Activated T-cell treated with anti-CD3 and anti-CD28 coated beads for 4 hours (primary cell): ENCODE data around the gene ADGRG1.

Source experiments
- DNase-seq: peaks from one replicate; pipeline ENCODE4 v3.0.0-alpha.2; 2020

ADGRG1 gene

DNA sequence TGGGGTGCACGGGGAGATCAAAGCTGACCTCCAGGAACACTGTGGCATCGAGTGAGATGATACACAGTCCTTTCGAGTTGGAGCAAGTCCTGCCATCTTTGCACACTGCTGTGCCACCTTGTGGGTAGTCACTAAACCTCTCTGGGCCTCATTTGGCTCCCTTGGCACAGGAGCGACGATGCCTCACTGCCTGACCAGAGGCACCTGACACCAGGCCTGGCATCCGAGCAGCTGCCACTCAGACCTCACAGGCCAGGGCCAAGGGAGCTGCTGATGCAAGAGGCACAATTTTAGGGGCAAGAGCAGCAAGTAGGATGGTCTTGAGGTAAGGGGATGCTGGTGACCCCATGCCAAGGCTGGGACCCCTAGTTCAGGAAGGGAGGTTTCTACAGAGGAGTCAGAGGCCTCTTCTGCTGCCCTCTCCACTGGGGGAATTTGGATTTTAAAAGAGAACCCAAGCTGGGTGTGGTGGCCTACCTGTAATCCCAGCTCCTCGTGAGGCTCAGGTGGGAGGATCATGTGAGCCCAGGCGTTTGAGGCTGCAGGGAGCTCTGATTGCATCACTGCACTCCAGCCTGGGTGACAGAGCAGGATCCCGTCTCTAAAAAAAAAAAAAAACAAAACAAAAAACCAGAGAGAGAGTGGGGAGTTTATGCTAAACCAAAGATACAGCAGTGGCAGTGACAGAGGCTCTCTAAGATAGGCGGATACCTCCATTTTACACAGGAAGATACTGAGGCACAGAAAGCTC lies 6.7 kb upstream of the ADGRG1 start:
- no peak for DNase-seq

DNA sequence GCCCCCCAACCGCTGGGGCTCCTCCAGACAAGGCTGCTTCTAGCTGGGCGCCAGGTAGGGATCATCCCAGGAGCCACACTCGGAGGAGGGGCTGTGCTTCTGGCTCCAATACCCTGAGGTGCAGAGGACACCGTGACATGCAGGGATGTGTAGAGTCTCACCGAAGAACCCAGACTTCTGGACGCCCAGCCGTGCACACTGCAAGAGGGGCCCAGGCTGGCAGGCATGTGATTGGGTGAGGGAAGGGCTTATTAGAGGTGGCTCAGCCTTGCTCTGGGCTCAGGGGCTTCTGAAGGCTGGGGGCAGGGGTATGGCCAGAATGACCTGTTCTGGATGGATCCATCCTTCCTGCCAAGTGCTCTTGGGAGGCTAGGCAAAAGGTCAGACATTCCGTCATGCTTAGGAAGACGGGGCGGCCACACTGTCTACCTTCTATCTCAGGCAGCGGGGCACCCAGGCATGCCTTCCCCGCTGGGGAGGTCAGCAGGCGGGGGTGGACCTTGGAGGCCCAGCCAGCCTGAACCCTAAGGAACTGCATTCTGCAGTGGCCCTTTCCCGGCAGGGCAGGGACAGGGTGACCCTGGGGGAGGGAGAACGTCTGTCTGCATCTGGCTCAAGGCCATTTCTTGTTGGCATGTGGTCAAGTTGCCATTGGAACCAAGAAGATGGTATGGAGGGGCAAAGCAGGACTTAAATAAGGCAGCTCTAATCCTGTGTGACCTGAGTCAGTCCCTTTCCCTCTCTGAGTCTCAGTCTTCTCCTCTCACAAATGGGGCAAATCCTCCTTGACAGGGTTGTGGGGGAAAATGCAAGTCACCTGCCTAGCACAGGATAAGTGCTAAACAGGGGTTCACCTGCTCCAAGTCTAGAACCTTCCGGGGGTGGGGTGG lies 5.8 kb upstream of the ADGRG1 start:
- no peak for DNase-seq

DNA sequence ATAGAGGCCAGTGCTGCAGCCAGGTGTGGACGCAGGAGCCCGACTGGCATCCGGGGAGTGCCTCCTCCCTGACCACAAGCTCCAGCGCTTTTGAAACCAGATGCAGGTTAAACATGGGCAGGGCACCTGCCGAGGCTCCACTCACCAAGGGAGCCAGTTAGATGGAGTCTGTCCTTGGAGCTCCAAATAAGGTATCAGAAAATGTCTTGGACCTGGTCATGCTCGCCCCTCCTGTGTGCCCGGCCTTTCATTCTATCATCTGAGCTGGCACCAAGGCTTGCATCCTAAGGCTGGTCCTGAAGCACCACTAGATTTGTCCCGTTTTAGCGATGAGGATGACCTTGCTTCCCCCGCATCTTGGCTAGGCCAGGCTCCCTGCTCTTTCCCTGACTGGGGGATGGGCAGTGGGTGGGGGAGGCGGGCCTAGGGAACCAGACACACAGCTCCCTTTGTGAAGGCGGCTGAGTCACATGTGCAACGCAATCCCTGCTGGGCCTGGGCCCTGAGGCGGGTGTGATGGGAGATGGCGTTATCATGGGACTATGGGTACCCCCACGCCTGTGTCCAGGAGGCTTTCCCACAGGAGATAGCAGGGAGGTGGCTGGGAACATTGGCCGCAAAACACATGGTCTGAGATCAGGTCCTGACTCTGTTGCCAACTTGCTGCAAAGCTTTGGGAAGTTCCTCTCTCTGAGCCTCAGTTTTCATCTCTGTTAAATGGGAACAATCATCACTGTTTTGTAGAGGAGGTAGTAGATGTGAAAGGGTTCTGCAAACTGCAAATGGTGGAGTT lies 5.0 kb upstream of the ADGRG1 start:
- no peak for DNase-seq

DNA sequence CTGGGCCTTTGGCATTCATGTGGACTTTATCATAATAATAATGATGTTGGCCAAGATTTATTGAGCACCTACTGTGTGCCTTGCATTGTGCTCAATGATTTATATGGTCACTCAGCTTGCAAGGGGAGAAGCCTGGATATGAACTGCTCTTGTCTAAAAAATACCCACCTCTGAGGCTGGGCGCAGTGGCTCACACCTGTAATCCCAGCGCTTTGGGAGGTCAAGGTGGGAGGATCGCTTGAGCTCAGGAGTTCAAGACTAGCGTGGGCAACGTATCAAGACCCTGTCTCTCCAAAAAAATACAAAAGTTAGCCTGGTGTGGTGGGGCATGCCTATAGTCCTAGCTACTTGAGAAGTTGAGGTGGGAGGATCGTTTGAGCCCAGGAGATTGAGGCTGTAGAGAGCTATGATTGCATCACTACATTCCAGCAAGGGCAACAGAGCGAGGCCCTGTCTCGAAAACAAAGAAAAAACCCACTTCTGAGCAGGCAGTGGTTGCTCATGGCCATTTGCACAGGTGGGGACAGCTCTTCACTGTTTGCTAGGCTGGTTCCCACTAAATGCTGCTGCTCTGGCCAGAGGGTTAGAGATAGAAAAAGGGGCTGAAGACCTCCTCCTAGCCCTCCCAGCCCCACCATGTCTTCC lies 4.3 kb upstream of the ADGRG1 start:
- no peak for DNase-seq

DNA sequence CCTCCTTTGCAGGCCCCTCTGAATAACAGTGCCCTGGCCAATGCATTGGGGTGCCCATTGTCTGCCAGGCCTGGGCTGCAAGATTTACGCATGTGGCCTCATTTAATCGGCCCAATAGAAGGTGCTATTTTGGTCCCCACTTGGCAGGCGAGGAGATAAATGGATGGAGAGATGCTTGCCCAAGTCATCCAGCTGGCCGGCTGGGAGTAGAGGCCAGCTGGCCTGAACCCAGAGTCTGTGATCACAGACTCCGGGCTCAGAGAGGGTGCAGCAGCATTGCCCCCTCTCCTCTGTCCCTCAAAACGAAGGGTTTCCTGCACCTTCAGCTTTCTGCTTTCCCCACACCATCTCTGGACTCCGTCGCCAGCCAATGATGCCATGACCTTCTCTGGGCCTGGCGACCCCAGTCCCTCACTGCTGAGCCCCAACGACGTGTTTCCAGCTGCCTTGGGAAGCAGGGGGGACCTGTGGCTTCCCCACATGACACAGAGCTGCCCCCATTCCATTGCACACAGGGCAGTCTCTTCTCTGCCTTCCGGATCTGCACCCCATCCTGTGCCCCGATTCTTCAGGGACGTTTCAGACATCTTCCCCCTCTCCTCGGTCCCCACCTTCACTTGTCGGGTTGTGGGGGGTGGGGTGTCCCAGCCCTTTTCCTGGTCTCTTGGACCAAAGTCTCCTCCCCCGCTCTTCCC lies 3.5 kb upstream of the ADGRG1 start:
- no peak for DNase-seq

DNA sequence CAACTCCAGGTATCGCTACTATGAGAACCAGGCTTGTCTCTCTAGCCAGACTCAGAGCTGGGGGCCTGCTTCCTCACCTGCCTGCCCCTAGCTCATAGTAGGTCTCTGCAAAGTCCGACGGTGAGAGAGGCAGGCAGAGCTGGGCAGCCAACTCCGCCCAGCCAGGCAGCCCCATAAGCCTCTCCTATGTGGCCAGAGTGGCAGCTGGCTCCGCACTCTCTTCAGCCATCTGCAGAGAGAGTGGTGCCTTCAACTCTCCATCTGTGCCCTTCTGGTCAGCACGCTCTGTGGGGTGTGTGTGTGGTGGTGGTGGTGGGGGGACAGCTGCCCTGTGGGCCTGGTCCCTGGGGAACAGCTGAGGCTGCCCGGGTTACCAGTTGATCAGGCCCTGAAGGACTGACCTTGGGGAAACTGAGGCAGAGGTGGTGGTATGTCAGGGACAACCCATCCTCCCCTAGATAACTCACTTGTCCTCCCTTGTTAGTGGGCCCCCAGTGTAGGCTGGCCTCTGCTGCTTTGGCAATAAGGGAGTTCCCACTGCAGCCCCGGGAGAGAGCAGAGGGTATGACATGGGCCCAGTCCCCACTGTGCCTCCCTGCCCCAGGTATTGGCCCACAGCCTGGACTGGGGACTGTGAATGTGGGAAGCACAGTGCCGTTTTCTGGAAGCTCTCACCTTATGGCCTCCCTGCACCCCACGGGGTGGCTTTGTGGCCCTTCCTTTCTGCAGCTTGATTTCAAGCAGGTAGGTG lies 1.8 kb upstream of the ADGRG1 start:
- no peak for DNase-seq

DNA sequence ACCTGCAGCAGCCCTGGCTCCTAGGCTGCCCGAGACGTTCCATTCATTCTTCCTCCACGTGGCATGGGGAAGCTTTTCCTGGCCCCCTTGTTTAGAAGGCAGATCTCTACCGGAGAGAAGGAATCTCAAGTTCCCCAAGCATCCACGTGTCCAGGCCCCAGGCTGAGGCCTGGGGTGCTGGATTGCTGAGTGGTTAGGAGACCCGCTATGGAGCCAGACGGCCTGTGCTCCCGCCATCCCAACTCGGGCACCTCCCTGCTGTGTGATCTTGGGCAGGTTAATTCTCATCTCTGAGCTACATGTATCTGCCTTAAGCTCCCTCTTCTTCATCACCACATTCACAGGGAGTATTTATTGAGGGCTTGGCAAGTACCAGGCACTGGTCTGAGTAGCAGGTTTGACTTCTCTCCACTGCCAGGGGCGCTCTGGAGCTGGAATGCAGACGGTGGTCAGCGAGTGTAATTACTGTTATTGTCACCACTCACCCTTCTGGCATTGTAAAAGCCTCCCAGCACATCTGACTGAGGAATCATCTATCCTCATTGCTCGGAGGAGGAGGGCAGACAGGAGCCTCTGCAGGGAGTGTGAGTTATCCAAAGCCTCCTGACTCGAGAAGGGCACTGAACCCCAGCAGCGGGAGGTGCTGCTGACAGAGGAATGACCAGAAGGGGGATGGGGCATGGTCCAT lies 1.1 kb upstream of the ADGRG1 start:
- DNase-seq: no peak

DNA sequence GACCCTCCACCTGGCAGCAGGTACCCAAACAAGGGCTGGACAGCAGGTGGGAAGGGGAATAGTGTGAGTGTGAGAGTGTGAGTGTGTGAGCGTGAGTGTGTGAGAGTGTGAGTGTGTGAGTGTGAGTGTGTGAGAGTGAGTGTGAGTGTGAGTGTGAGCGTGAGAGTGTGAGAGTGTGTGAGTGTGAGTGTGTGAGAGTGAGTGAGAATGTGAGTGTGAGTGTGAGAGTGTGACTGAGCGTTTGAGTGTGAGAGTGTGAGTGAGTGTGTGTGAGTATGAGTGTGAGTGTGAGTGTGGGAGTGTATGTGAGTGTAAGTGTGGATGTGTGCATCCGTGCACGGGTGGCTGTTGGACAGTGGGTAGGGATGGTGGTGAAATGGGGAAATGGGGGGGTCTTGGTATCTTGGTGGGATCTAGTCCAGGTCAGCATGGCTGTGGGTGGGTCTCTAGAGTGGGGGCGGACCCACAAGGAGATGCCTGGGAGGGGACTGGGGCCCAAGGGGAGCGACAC lies 408 bp downstream of the ADGRG1 start:
- no peak for DNase-seq

DNA sequence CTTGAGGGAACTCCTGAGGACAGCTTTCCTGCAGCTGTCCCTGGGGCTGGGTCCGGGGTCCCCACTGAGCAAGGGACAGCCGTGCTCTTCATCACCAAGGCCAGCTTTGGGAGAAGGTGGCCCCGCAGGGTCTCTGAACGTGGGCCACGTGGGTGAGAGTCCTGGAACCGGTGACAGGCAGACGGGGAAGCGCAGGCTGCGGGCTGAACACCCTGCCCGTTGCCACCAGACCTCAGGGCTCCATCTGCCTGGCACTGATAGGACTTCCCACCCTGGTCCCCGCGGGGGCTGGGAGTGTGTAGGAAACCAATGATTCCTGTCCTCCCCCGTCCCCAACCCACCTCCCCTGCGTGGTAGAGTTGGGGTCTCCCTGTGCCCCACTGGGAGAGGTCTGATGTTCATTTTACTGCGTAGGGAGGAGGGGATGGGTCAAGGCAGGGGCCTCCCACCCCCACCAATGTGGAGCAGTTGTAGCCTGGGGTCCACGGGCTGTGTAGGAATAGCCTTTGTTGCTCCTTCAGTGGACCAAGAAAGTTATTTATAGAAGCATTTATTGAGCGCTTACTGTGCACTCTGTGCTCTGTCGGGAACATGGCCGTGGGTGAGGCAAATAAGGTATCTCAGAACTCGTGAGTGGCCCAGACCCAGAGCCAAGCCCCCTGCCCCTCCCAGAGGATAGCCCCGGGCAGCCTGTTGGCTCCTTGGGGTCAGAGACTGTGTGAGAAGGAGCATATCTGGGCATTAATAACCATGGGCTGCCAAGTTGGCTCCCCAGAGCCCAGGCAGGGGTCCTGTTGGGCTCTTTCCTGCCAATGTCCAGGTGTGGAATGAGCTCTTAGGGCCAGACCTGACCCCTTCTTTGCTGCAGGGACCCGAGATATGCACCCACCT lies 1.3 kb downstream of the ADGRG1 start:
- DNase-seq: no peak

DNA sequence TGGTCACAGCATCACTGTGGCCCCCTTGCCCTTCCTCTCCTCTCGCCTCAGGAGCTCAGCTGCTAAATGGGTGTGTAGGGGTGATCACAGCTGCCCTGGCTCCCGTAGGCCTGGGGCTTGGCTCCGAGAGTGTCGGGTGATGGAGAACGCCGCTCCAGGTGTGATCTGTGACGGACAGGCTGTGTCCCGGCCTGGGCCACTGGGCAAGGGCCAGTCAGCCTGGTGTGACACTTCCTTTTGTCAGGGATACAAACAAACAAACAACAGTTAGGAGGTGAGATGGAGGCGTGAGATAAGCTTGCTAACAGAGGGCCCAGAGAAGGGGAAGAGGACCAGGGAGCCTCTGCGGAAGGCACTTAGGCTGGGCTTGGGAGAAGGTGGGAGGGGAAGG lies 2.0 kb downstream of the ADGRG1 start:
- no peak for DNase-seq

DNA sequence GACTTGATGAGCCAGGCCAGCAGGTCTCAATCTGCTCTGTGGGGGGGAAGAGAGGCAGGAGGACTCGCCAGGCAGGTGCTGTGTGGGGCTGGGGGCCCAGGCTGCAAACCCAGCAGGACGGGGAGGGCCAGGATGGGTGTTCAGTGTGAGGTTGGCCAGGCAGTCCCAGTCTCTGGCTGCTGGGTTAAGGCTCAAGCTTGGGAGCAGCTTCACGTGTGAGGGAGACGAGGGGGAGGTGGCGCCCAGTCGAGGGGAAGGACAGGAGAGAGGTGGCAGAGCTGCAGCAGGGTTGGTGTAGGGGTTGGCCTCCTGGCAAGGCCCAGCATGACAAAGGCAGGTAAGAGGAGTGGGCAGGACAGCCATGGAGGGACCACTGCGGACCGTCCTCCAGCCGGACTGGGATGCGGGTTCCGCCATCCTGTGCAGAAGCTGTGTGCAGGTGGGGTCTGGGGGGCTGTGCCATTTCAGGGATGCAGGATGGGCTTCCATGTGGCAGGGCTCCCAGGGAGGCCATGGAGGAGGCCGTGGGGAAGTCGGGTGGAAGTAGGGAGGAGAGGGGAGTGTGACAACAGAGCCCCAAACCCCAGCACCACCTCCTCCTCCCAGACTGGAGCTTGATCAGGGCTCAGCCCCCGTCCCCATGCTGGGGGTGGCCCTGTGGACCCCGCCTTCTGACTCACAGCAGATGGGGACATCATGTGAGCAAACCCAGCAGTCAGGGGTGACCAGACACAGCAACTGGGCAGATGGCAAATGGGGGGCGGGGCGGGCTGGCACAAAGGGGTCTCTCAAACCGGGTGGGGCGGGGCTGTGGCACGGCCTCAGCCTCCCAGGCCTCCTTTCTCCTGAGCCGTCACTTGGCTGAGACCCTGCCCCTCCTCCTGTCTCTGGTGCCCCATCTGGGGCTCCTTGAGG lies 2.8 kb downstream of the ADGRG1 start:
- no peak for DNase-seq

DNA sequence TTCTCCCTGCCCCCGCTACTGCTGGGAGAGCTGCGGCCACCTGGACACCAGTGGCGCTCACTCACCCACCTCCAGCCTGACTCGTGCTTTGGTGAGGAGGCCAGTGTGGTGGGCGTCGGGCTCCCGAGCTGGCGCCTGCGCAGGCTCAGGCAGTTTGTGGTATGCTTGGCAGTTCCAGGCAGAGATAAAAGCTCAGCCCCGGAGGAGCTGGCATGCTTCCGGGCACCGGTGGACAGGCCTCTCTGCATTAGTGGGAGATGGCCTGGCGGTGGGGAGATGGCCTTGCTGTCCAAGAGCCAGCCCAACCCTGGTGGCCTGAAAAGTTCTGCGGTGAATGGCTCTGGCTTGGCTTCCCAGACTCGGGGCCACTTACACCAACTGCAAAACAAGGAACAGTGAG lies 4.1 kb downstream of the ADGRG1 start:
- no peak for DNase-seq

DNA sequence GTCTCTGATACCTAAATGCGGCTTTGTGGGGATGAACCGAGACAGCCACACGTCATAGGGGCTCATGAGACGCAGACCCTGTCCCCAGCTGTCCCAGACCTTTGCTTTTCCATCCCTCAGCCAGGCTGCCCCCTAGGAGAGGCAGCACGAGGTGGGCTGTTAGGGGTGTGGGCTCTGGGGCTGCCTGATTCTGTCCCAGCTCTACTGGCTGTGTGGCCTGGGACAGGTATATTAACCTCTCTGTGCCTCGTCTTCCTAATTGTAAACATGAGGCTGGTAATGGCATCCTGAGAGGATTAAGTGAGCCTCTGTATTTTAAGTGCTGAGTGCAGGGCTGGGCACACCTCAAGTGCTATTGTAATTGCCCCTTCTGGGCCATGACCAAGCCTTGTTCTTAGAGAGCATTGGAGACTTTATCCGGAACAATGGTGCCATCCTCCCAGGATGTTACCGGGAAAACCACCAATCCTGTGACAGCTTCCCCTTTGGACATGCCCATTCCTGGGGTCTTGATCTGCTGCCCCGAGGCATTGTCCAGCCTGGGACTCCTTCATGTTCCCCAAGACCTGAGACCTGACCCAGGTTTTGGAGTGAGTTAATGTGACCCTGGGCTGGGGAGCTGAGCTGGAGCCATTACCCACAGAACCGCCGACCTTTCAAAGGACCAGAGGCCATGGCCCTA lies 5.1 kb downstream of the ADGRG1 start:
- DNase-seq: no peak

DNA sequence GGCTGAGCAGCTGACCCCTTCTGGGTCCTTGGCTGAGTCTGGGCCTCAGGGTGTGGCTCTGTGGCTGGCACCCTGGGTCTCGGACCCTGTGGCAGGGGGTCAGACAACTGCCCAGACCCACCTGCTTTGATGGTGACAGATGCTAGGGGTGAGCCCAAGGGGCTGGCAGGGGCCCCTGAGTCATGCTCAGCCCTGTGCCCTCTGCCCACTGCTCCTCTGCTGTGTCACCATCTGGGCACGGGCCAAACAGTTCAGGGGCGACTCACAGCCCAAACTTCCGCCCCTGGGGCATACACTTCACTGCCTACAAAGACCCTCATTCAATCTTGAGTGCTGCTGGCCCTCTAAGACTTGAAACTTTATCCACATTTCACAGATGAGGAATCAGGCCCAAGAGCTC lies 5.7 kb downstream of the ADGRG1 start:
- DNase-seq: no peak

DNA sequence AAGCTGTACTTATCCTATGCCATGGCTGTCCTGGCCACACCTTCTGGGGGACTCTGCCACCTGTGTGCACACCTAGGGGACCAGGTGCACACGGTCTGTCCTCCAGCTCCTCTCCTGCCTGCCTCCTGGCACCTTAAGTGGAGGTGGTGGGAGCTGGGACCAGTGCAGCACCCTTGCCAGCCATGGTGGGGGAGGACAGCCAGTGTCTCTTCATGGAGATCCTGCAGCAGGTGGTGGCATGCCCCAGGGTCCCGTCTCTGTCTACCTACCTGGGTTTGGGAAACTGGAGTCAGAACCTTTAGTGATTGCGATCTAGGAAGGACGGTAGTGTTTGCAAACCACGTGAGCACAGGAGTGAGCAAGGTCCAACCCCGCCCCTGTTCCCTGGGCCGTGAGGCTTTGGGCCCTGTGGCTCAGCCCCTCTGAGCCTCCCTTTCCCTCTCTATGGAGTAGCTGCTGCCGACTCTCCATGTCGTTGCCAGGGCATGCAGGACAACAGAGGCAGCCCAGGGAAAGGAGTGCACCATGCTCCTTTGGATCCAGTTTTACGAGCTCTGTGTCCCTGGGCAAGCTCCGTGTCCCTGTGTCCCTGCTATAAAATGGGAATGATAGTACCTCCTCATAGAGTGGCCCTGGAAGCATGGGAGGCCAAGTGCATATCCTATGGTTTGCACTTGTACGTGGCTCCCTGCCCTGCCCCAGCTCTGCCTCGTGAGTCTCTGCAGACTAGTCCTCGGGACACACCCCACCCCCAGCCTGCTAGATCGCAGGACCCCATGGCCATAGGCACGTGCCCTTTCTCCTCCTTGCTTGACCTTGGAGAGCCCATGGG lies 7.1 kb downstream of the ADGRG1 start:
- no peak for DNase-seq

DNA sequence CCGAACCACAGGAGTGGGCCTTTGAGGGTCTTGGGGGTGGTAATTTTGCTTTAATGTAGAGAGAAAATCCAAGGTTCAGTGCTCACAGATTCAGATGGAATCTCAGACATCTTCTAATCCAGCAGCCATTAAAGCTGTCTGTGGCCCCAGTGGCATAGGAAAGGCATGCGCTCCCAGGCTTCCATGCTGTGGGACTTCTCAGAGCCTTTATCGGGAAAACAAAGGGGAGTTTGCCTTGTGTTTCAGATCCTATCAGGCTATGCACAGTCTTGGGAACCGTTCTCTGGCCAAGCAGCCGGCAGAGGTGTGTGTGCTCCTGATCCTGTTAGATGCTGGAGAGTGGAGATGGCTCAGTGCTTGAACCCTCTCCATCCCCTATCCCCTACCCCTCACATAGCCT lies 7.8 kb downstream of the ADGRG1 start:
- DNase-seq: no peak

DNA sequence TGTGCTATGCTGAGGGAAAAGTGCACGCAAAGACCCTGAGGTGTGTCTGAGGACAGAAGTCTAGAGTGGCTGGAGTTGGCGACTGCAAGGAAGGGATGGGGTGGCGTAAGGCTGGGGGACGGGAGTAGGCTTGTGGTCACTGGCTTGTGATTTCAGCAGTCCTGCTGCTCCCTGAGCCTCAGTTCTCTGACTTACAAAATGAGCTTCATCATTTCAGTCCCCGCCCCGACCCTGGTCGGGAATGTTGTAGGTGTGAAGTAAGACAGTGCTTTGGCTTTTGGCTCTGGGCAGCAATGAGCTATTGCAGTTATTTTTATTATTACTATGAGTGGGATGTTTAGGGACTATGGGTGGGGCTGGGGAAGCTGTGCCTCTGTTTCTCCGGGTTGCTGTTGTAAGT lies 8.6 kb downstream of the ADGRG1 start:
- DNase-seq: no peak
